HEK293 (cell line): ENCODE results near the gene STK24.

Source experiments
- HOXD13 ChIP-seq: sonication (generic); formaldehyde crosslinking; IDR thresholded peaks from 2 replicates; pipeline ENCODE4 v1.8.0; 2022; ENCODE audit warnings: missing genetic modification reagents, borderline replicate concordance
- SP7 ChIP-seq: fragments of 450-650 bp; formaldehyde crosslinking; IDR thresholded peaks from 2 replicates; pipeline ENCODE4 v1.5.1; 2016; ENCODE audit warnings: missing biosample characterization, missing genetic modification characterization
- ZNF350 ChIP-seq: fragments of 450-650 bp; formaldehyde crosslinking; IDR thresholded peaks from 2 replicates; pipeline ENCODE4 v1.5.0; 2017; ENCODE audit warnings: missing biosample characterization, mild to moderate bottlenecking, missing genetic modification characterization
- ZNF548 ChIP-seq: fragments of 450-650 bp; formaldehyde crosslinking; IDR thresholded peaks from 2 replicates; pipeline ENCODE4 v1.5.1; 2016; ENCODE audit warnings: missing biosample characterization, missing genetic modification characterization
- ZNF555 ChIP-seq: fragments of 450-650 bp; formaldehyde crosslinking; conservative IDR thresholded peaks from 2 replicates; pipeline ENCODE4 v1.5.1; 2017; ENCODE audit warnings: missing biosample characterization, mild to moderate bottlenecking, missing genetic modification characterization, inconsistent platforms
- ZNF624 ChIP-seq: fragments of 450-650 bp; formaldehyde crosslinking; IDR thresholded peaks from 2 replicates; pipeline ENCODE4 v1.5.1; 2017; ENCODE audit warnings: missing biosample characterization, missing genetic modification characterization
- ZNF664 ChIP-seq: fragments of 450-650 bp; formaldehyde crosslinking; IDR thresholded peaks from 2 replicates; pipeline ENCODE4 v1.5.1; 2016; ENCODE audit warnings: missing biosample characterization, missing genetic modification characterization
- TF ChIP-seq, protein P1 (sequence below): fragments of 450-650 bp; formaldehyde crosslinking; IDR thresholded peaks from 2 replicates; pipeline ENCODE4 v1.5.1; 2016; ENCODE audit warnings: missing biosample characterization, missing genetic modification characterization
- TF ChIP-seq, protein P2 (sequence below): fragments of 450-650 bp; formaldehyde crosslinking; IDR thresholded peaks from 2 replicates; pipeline ENCODE4 v1.5.1; 2017; ENCODE audit warnings: missing biosample characterization, missing genetic modification characterization
- TF ChIP-seq, protein P3 (sequence below): fragments of 450-650 bp; formaldehyde crosslinking; IDR thresholded peaks from 2 replicates; pipeline ENCODE4 v1.5.1; 2016; ENCODE audit warnings: missing biosample characterization, missing genetic modification characterization

DNA sequence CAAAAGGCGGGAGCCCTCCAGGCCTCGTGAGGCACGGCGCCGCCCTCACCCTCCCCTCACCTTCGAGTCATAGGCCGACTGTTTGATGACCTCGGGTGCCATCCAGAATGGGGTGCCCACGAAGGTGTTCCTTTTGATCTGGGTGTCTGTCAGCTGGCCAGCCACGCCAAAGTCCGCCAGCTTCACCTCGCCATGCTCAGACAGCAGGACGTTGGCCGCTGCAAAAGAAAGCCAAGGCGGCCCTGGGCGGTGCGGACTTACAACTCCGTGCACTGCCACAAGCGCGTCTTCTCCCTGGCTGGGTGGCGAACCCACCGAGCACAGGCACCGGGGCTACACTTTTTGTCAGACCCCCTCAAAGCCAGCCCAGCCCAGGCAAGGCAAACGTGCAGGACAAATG is 102.1 kb downstream of the STK24 start:
- TF ChIP-seq HOXD13 (CRISPR knock-in tag), result no peak
- TF ChIP-seq, protein P1, sequence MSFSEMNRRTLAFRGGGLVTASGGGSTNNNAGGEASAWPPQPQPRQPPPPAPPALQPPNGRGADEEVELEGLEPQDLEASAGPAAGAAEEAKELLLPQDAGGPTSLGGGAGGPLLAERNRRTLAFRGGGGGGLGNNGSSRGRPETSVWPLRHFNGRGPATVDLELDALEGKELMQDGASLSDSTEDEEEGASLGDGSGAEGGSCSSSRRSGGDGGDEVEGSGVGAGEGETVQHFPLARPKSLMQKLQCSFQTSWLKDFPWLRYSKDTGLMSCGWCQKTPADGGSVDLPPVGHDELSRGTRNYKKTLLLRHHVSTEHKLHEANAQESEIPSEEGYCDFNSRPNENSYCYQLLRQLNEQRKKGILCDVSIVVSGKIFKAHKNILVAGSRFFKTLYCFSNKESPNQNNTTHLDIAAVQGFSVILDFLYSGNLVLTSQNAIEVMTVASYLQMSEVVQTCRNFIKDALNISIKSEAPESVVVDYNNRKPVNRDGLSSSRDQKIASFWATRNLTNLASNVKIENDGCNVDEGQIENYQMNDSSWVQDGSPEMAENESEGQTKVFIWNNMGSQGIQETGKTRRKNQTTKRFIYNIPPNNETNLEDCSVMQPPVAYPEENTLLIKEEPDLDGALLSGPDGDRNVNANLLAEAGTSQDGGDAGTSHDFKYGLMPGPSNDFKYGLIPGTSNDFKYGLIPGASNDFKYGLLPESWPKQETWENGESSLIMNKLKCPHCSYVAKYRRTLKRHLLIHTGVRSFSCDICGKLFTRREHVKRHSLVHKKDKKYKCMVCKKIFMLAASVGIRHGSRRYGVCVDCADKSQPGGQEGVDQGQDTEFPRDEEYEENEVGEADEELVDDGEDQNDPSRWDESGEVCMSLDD (tag by site-specific recombination), result no peak
- TF ChIP-seq, protein P2, sequence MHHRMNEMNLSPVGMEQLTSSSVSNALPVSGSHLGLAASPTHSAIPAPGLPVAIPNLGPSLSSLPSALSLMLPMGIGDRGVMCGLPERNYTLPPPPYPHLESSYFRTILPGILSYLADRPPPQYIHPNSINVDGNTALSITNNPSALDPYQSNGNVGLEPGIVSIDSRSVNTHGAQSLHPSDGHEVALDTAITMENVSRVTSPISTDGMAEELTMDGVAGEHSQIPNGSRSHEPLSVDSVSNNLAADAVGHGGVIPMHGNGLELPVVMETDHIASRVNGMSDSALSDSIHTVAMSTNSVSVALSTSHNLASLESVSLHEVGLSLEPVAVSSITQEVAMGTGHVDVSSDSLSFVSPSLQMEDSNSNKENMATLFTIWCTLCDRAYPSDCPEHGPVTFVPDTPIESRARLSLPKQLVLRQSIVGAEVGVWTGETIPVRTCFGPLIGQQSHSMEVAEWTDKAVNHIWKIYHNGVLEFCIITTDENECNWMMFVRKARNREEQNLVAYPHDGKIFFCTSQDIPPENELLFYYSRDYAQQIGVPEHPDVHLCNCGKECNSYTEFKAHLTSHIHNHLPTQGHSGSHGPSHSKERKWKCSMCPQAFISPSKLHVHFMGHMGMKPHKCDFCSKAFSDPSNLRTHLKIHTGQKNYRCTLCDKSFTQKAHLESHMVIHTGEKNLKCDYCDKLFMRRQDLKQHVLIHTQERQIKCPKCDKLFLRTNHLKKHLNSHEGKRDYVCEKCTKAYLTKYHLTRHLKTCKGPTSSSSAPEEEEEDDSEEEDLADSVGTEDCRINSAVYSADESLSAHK (tag by site-specific recombination), result no peak
- TF ChIP-seq ZNF555 (tag by site-specific recombination), result no peak
- TF ChIP-seq ZNF664 (tag by site-specific recombination), result no peak
- TF ChIP-seq ZNF548 (tag by site-specific recombination), result no peak
- TF ChIP-seq ZNF350 (tag by site-specific recombination), result no peak
- TF ChIP-seq, protein P3, sequence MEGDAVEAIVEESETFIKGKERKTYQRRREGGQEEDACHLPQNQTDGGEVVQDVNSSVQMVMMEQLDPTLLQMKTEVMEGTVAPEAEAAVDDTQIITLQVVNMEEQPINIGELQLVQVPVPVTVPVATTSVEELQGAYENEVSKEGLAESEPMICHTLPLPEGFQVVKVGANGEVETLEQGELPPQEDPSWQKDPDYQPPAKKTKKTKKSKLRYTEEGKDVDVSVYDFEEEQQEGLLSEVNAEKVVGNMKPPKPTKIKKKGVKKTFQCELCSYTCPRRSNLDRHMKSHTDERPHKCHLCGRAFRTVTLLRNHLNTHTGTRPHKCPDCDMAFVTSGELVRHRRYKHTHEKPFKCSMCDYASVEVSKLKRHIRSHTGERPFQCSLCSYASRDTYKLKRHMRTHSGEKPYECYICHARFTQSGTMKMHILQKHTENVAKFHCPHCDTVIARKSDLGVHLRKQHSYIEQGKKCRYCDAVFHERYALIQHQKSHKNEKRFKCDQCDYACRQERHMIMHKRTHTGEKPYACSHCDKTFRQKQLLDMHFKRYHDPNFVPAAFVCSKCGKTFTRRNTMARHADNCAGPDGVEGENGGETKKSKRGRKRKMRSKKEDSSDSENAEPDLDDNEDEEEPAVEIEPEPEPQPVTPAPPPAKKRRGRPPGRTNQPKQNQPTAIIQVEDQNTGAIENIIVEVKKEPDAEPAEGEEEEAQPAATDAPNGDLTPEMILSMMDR (tag by site-specific recombination), result no peak
- no peak for TF ChIP-seq ZNF624 (tag by site-specific recombination)
- TF ChIP-seq SP7, result no peak
